Smooth muscle cell (in vitro differentiated cells): ENCODE measurements around the gene GALNT7. TPM values are rescaled to one million over a fixed set of nuclear protein-coding genes. Genes with fewer than 3 reads are reported as not detected.

Source experiments
- DNase-seq: peaks from one replicate; lab custom pipeline; 2025; ENCODE audit not compliant: unreplicated experiment; lab: John Stamatoyannopoulos, UW
- H2AFZ ChIP-seq: fragments of 200-600 bp; sonication (generic); 2 replicates; pipeline ENCODE4 v1.6.0; 2016; ENCODE audit warnings: antibody characterized with exemption, low read depth, mild to moderate bottlenecking
- H3F3A ChIP-seq: fragments of 200-600 bp; sonication (generic); 2 replicates; pipeline ENCODE4 v1.6.0; 2017; ENCODE audit warnings: antibody characterized with exemption, low read depth
- H3K27ac ChIP-seq: fragments of 200-600 bp; sonication (generic); 2 replicates; pipeline ENCODE4 v1.5.1; 2016; ENCODE audit warnings: low read depth, mild to moderate bottlenecking
- H3K27me3 ChIP-seq: fragments of 200-600 bp; sonication (generic); 2 replicates; pipeline ENCODE4 v1.6.1; 2016; ENCODE audit warnings: low read depth, mild to moderate bottlenecking
- H3K36me3 ChIP-seq: fragments of 200-600 bp; sonication (generic); 2 replicates; pipeline ENCODE4 v1.5.1; 2016; ENCODE audit warnings: low read depth
- H3K4me1 ChIP-seq: fragments of 200-600 bp; sonication (generic); 2 replicates; pipeline ENCODE4 v1.5.1; 2016; ENCODE audit warnings: low read depth
- H3K4me2 ChIP-seq: fragments of 200-600 bp; sonication (generic); 2 replicates; pipeline ENCODE4 v1.6.0; 2016; ENCODE audit warnings: mild to moderate bottlenecking
- H3K4me3 ChIP-seq: fragments of 200-600 bp; sonication (generic); 2 replicates; pipeline ENCODE4 v1.5.1; 2016; ENCODE audit warnings: mild to moderate bottlenecking
- H3K79me2 ChIP-seq: fragments of 200-600 bp; sonication (generic); 2 replicates; pipeline ENCODE4 v1.6.0; 2016; ENCODE audit warnings: low read depth, mild to moderate bottlenecking
- H3K9ac ChIP-seq: fragments of 200-600 bp; sonication (generic); 2 replicates; pipeline ENCODE4 v1.6.0; 2016; ENCODE audit warnings: low read depth
- H3K9me3 ChIP-seq: fragments of 200-600 bp; sonication (generic); replicated peaks from 2 replicates; pipeline ENCODE4 v1.5.1; 2016; ENCODE audit warnings: low read depth
- H4K20me1 ChIP-seq: fragments of 200-600 bp; sonication (generic); 2 replicates; pipeline ENCODE4 v1.6.0; 2016; ENCODE audit warnings: low read depth
- WGBS: methylation state at CpG from one replicate; pipeline ENCODE4 v1.1.7; 2016; ENCODE audit warnings: low lambda C conversion rate; 5-methylcytosine and 5-hydroxymethylcytosine counted together
- polyA plus RNA-seq: library from polyadenylated mRNA; unstranded; fragments of >200 nt; fragmentation: Nextera tagmentation; extraction: Ambion mirVana; gene quantifications from 2 replicates; pipeline ENCODE4 v1.2.1, GENCODE V29; 2016
- total RNA-seq: library from RNA; depleted of rRNA; stranded (reverse); fragments of >200 nt; gene quantifications from 2 replicates; pipeline ENCODE4 v1.2.3, GENCODE V29; 2014
- TF ChIP-seq, protein P1 (sequence below): fragments of 200-600 bp; sonication (generic); IDR thresholded peaks from 2 replicates; pipeline ENCODE4 v1.5.1; 2017; ENCODE audit warnings: borderline replicate concordance, mild to moderate bottlenecking, antibody characterized with exemption; ENCODE audit not compliant: insufficient read depth, poor library complexity, severe bottlenecking

The GALNT7 gene
- total and polyA plus RNA-seq, 2 experiments from 2014 or later: 9.0 to 33.4 TPM

DNA sequence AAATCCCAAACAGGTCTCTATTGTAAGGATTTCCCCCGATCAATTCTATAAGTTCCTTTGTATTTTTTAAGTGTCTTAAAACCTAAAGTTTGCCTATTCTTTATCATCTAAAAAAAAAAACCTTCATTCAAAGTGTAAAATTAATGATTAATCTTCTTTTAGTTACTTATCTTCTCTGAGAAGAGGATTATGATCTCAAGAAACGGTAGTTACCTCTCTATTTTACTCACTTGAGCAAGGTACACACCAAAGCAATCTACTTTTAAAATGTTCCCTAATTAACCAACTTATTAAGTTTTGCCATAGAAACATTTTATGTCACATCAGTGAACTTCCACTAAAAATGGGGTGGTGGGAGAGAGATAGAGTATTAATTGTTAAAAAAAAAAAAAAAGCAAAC is 15.2 kb upstream of the GALNT7 start:
- DNase-seq: no peak
- Histone ChIP-seq H3K4me1 (no peaks in the 10 kb centered on the region), H3F3A (no peaks in the 10 kb centered on the region), H3K9ac (no peak overlapping the region), H3K27ac (no peak overlapping the region), H3K9me3 (no peaks in the 10 kb centered on the region), H3K27me3 (no peaks in the 10 kb centered on the region), H3K4me3 (no peak overlapping the region), H3K79me2 (no peaks in the 10 kb centered on the region), H4K20me1 (no peaks in the 10 kb centered on the region), H3K4me2 (no peak overlapping the region), H2AFZ (no peak overlapping the region), H3K36me3 (no peaks in the 10 kb centered on the region)
- WGBS: 84% methylated on average over 2 of the region's 2 CpGs
- TF ChIP-seq, protein P1, sequence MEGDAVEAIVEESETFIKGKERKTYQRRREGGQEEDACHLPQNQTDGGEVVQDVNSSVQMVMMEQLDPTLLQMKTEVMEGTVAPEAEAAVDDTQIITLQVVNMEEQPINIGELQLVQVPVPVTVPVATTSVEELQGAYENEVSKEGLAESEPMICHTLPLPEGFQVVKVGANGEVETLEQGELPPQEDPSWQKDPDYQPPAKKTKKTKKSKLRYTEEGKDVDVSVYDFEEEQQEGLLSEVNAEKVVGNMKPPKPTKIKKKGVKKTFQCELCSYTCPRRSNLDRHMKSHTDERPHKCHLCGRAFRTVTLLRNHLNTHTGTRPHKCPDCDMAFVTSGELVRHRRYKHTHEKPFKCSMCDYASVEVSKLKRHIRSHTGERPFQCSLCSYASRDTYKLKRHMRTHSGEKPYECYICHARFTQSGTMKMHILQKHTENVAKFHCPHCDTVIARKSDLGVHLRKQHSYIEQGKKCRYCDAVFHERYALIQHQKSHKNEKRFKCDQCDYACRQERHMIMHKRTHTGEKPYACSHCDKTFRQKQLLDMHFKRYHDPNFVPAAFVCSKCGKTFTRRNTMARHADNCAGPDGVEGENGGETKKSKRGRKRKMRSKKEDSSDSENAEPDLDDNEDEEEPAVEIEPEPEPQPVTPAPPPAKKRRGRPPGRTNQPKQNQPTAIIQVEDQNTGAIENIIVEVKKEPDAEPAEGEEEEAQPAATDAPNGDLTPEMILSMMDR: no peak

DNA sequence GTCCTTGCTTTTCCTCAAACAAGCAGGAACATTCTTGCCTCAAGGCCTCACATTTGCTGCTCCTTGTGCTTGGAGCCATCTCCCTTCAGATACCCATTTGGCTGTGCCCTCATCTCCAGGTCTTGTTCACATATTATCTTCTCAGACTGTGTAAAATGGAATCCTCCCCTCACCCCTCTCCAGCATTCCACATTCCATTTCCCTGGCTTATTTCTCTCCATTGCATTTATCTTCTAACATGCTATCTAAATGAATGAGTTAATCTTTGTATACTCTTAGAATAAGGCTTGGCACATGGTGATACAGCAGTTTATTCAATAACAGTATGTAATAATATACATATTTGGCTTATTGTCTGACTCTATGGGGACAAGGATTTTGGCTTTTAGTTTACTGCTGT is 8.8 kb upstream of the GALNT7 start:
- Histone ChIP-seq H3K4me2 (no peak overlapping the region), H3K9me3 (no peaks in the 10 kb centered on the region), H3K79me2 (no peaks in the 10 kb centered on the region), H3K27ac (no peak overlapping the region), H2AFZ (no peak overlapping the region), H3K36me3 (no peaks in the 10 kb centered on the region), H3K27me3 (no peaks in the 10 kb centered on the region), H3K9ac (no peak overlapping the region), H4K20me1 (no peaks in the 10 kb centered on the region), H3K4me1 (no peaks in the 10 kb centered on the region), H3F3A (no peaks in the 10 kb centered on the region), H3K4me3 (no peak overlapping the region)
- no peak for DNase-seq
- TF ChIP-seq, protein P1: no peak

DNA sequence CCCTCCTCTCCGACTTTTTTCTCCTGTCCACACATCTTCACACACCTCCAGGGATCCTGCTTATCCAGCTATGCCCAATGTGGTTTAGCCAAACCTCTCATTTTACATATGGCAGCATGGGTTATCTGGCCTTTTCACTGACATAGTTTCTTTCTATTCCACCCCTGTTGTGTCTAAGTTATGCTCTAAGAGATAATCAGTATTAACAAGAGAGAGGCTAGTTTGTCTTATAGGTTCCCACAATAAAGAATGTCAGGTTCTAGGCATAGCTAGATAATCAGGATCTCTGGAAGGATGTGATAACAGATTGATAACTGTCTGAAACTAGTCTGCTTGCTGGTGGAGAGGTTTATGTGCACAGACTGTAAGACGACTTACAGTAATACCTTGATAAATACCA is 7.7 kb upstream of the GALNT7 start:
- DNase-seq: no peak
- Histone ChIP-seq H3K27me3 (no peaks in the 10 kb centered on the region), H3K4me3 (no peak overlapping the region), H2AFZ (no peak overlapping the region), H3K4me2 (no peak overlapping the region), H3K79me2 (no peaks in the 10 kb centered on the region), H3F3A (no peaks in the 10 kb centered on the region), H4K20me1 (no peaks in the 10 kb centered on the region), H3K9ac (no peak overlapping the region), H3K36me3 (no peaks in the 10 kb centered on the region), H3K9me3 (no peaks in the 10 kb centered on the region), H3K27ac (no peak overlapping the region), H3K4me1 (no peaks in the 10 kb centered on the region)
- WGBS: 85% methylated on average over 2 of the region's 2 CpGs
- TF ChIP-seq, protein P1: no peak

DNA sequence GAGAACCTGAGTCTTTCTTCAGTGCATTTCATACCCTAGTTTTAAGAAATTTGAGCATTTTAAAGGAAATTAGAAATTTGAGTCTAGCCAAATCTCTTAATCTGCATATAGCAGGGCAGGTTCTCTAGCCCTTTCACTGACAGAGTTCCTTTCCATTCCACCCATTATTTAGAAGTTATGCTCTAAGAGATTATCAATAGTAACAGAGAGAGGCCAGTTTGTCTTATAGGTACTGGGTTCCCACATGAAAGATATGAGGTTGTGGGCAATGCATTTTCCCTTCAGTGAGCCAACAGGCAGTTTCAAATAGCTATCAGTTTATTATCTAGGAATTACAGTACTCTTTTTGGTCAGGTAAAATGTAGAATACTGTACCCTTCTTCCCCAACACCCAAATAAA is 7.3 kb upstream of the GALNT7 start:
- H3K4me1 ChIP-seq: no peaks in the 10 kb centered on the region
- H3K9me3 ChIP-seq: no peaks in the 10 kb centered on the region
- no peak overlapping the region for H2AFZ ChIP-seq
- no peaks in the 10 kb centered on the region for H3K27me3 ChIP-seq
- TF ChIP-seq, protein P1: no peak
- no peaks in the 10 kb centered on the region for H4K20me1 ChIP-seq
- no peaks in the 10 kb centered on the region for H3K36me3 ChIP-seq
- no peak overlapping the region for H3K27ac ChIP-seq
- H3K79me2 ChIP-seq: no peaks in the 10 kb centered on the region
- DNase-seq: no peak
- H3K9ac ChIP-seq: no peak overlapping the region
- H3K4me3 ChIP-seq: no peak overlapping the region
- no peak overlapping the region for H3K4me2 ChIP-seq
- no peaks in the 10 kb centered on the region for H3F3A ChIP-seq
